GM21381 (cell line): Measurements from ENCODE around the gene PAK1.

Experiments
- ATAC-seq: cut with Tn5 transposase; IDR thresholded peaks from one replicate; pipeline ENCODE4 v1.9.1; 2021; ENCODE audit warnings: mild to moderate bottlenecking, moderate library complexity; ENCODE audit not compliant: unreplicated experiment

Gene PAK1

DNA sequence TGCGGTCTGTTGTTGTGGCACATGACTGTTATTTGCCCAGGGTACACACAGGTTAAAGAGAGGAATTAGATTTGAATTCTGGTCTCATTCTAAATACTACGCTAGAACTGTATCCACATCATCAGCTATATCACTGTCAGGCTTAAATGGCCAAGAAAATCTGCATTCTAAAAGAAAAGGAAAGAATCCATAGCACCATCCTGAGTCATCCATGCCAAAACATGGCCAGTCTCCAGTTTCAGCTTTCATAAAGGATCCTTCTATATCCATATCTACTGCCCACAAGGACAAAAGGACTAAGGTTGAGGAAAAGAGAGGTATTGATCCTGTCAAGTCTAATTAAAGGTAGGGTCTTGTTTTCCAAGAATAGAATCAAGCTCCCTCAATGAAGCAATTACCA is 98.8 kb downstream of the PAK1 start:
- no peak for ATAC-seq

DNA sequence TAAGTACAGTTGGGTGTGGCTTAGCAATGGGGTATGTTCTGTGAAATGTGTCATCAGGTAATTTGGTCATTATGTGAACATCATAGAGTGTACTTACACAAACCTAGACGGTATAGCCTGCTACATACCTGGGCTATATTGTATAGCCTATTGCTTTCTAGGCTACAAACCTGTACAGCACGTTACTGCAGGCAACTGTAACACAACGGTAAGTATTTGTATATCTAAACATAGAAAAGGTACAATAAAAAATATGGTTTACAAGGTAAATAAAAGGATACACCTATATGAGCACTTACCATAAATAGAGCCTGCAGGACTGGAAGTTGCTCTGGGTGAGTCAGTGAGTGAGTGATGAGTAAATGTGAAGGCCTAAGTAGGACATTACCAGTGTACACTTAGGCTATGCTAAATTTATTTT is 99.3 kb downstream of the PAK1 start:
- ATAC-seq, result no peak

DNA sequence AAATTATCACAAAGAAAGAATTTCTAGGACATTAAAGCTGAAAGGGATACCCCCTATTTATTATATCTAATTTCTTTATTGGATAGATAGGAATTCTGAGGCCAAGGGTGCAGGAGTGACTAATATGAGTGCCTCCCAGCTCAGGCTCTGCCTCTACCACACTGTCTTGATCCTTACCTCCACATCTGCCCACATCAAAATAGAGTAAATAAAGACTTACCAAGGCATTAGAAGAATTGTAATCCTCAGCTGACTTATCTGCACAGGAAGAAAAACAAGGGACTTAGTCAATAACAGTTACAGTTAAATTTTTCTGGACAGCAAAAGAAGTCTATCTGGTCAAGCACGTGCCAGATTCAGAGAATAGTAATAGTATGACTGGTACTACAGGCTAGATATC is 99.8 kb downstream of the PAK1 start:
- no peak for ATAC-seq

DNA sequence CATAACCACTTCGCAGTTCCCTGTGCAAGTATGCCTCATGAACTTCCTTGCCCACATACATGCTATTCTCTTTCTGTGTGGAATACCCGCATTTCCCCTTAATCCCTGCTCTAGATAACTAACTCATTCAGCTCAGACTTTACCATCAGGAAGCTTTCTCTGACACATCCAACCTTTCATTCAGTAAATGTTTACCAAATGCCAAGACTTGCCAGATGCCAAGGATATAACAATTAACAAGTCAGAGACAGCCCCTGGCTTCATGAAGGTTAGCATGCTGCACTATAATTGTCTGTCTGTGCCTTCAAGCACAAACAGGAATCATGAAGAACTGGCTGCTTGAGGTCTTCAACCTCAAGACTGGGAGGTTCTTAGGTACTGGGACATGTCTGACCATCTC is 101.2 kb downstream of the PAK1 start:
- ATAC-seq, result no peak

DNA sequence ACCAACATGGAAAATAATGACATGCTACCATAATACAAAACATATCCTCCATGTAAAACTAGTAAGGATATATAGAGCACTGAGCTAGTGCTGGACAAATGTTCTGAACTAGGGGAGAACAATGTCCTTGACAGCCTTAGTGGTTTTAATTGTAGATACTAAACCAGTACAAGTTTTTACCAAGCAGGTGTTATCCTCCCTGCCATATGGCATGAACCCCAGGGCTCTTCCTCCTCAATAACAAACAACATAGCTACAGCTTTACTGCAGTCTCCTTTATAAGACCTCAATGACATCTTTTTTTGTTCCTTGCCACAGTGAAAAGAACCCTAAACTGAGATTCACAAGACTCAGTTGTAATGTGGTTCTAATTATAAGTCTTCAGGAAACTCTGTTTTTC is 102.2 kb downstream of the PAK1 start:
- no peak for ATAC-seq

DNA sequence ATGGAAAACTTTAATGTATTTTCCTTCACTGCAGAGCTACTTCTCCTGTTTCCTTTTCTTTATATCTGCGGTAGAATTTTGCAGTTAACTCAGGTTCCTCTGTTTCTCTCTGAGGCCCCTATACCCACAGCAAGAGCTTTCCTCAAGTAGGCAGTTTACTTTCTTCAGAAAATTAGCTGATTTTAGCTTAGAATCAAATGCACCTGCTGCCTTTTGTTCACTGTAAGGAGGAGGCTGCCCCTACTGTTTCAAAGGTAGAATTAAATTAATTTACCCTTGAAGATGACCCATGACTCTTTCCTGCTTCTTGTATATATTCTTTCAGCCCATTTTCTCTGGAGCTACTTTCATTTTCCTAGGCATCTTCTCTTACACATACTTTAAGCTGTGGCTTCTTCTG is 103.7 kb downstream of the PAK1 start:
- ATAC-seq, result no peak

DNA sequence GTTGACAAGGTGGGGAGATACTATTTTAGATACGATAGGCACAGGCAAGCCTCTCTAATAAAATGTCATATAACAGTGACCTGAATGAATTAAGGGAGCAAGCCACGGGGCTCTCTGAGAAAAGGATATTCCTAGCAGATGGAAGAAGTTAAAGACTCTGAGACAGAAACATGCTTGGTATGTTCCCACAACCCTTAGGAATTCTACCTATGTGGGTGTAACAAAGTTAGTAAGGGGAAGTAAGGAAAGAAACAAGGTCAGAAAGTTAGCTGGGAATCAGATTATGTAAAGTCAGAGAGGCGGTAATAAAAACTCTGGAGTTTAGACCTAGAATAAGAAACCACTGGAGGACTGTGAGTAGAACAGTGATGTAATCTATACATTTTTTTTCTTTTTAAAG is 112.7 kb downstream of the PAK1 start:
- no peak for ATAC-seq

DNA sequence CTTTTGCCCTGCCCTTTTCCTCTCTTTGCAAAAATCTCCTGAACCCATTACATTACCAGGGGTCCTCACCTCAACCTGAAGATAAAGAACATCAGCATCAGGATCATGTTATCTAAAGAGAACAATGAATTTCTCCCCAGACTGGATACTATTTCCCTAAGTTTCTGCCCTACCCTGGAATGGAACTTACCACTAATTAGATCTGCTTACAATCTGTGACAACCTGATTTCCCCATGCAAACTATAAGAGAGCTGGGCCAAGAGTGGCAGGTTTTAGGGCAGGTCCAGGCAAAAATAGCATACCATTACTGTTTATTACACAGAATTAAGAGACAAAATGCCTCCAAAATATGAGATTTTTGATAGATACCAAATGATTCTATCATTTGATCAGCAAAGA is 114.4 kb downstream of the PAK1 start:
- no peak for ATAC-seq

DNA sequence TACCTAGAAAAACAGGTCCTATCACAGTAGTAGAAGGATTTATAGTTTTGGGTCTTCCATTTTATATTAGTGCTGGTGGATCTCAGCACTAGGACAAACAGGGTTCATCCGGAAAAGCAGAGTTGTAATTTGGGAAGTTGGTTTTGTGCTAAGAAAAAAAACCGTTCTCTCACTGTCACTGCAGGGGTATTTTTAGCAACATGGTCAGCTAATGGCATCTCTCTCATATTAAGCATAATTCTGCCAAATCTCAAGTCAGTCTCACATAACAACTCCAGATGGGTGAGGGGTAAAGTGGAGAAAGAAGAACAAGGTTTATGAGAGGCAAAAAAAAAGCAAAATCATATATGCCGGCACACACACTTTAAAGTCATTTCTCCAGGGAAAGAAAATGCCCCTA is 120.8 kb downstream of the PAK1 start:
- ATAC-seq, result no peak

DNA sequence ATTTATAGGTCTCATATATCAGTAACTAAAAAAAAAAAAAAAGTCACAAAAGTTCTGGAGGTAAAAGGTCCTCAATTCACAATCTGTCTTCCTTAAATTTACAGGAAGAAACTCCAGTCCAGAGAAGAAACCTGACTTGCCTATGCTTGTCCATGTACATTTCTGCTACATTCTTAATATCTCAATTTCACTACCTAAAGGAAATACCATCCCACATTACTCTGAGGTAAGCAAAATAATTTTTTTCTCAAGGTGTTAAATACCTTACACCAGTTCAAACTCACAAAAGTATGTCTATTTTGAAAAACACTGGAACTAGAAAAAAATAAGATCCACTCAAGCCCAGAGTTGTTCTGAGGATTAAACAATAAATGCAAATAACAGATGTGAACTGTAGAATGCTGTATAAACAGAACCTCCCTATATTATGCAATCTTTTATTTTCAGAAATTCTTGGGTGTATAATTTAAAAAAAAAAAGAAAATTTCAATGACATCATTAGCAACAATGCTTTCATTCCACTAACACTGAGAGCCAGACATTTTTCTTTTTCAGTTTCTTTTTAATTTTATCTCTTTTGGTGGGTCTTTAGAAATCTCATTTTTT is 122.5 kb downstream of the PAK1 start:
- no peak for ATAC-seq

DNA sequence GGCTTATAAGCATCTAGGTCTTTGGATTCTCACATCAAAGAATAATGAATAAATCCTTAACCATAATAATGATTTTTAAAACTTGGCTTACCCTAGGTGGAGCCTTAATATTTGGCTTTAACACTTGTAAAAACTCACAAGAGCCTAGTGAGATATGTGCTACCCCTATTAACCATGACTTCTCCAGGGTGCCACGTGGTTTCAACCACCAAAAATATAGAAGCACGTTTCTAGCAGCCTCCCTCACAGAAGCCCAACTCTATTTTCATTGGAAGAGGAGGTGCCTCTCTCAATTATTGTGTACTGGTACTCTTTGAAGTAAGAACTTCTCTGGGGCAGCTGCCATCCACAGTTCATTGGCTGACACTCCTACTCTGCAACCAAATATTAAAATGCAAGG is 125.9 kb downstream of the PAK1 start:
- no peak for ATAC-seq

DNA sequence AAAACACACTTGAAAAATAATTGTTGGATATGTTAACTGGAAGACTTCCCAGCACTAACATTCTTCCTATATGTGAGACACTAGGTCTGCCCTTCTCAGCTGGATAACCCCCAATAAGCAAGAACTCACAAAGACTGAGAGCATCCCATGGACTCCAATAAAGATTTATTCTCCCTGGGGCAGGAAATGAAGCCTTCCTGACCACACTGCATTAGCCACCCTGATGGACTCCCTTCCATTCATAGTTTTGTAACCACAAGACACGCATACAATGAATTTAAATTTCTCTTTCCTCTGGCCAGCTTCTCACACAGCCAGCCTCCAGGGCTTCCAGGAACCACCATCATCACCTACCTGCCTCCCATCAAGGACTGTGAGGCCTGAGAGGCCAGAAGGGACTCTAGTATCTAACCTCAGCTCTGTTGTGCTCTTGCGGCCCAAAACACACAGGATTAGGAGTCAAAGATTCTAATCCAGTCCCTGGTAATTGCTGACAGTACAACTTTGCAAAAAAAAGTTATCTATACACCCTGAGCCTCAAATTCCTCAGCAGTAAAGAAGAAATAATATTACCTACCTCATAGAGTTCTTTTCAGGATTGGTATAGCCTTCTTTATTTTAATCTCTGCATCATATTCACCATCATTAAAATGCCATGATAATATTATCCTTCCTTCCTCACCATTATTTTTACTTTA is 126.8 kb downstream of the PAK1 start:
- ATAC-seq, result no peak

DNA sequence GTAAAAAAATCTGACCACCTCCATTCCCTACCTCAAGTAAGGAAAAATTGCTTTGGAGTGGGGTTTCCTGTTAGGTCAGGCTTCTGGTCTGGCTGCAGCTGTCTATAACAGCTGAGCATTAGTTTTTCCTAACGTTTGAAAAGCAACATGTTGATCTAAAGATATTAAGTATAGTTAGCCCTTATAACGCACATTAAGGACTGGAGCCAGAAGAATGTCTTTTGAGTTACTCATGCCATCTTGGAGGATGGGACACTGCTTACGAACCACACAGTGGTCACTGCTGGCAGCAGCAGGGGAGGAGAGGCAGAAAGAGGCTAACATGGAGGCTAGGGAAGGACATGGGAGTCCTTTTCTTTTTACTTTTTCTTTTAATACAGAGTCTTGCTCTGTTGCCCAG is 128.3 kb downstream of the PAK1 start:
- no peak for ATAC-seq

DNA sequence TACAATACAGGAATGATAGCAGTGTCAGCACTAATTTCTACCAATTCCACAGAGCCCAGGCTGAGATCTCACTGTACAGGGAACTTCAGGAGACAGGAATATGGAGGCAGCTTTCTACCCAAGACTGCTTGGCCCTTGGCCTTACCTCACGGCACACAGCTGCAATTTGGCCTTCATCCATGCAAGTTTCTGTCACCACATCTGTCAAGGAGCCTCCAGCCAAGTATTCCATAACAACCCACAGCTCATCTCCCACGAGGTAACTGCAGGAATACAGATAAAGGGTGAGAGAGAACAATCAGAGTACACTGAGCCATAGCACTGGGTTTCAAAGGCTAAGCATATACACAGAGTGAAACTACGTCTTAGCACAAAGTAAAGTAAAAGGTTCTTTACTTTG is 133.4 kb downstream of the PAK1 start:
- no peak for ATAC-seq

DNA sequence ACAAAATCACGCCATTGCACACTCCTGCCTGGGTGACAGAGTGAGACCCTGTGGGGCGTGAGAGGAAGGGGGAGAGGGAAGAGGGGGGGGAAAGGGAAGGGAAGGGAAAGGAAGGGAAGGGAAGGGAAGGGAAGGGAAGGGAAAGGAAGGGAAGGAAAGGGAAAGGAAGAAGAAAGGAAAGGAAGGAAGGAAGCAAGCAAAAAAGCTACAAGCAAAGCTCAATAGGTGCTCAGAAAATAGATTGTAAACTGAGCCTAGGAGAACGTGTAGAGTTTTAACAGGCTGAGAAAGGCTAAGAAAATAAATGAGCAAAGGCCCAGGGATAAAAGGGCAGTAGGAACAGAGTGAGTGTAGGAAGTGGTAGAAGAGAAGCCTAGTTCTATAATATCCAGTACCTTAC is 141.6 kb downstream of the PAK1 start:
- ATAC-seq, result no peak

DNA sequence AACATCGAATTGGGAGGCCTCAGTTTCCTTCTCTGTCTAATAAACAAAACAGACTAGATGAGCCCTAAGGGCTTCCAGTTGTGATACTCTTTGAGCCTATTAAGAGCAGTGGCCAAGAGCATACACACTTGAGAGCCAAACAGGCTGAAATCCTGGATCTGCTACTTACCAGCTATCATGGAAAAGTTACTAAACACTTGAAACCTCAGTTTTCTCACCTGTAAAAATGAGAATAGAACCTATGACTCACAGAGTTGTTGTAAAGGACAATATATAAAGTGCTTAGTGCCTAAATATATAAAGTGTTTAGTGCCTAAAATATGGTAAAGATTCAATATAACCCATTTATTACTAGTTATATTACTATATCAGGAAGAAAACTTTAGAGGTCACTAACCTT is 148.7 kb downstream of the PAK1 start:
- no peak for ATAC-seq

DNA sequence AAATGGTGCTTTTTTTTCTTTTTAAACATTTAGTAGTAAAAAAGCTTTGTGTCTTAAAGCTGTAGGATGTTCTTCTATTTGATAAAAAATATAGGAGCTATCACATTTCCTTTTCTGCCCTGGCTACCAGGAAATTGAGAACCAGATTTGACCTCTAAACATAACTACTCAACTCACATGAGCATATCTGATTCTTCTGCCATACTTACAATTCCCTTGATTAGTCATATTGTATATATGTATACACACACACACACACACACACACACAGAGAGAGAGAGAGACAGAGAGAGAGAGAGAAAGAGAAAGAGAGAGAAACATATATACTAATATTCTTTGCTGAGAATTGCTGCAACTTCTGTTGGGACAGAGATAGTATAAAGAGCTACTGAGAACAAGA is 149.4 kb downstream of the PAK1 start:
- no peak for ATAC-seq

DNA sequence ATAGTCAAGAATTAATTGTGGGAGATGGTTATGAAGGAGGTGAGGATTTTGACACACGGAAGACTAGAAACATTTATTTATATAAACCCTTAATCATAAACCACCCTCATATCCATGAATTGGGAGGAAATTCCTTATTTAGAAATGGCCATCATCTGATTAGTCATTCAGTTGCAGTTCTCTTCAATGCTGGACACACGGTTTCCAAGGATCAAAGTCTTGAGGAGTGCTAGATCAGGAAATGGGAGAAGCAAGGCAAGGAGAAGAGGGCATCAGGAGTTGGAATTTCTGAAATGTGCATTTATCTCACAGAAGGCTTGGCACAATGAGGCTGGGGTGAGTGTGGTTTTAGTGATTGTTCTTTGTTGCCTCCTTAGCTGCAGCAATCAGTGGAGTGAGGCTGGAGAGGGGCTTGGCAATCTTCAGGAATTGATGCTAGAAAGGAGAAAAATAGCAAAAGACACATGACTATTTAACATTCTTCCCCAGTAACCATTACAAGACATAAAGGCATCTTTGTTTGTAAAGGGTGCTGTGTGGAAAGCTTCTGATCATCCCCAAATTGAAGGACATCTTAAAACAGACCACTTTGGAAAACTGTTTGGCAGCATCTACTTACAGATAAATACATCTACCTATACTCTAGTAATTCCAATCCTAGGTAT is 150.8 kb downstream of the PAK1 start:
- no peak for ATAC-seq

DNA sequence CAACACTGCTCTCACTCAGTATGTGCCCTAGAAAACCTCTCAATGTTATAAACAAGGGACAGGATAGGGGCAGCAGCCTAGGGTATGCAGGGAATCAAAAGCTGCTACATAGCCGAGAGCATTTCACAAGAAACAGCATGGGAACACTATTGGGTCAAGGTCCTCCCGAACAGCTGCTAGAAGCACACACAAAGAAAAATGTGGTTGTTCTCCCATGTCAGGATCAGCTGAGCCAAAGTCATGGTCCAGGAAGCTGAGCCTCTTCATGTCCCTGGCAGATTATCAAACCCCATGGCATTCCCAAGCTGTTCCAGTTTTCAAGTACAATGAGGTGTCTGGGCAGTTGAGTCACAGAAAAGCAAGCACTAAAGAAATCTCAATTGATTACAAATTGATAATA is 151.4 kb downstream of the PAK1 start:
- ATAC-seq, result no peak

DNA sequence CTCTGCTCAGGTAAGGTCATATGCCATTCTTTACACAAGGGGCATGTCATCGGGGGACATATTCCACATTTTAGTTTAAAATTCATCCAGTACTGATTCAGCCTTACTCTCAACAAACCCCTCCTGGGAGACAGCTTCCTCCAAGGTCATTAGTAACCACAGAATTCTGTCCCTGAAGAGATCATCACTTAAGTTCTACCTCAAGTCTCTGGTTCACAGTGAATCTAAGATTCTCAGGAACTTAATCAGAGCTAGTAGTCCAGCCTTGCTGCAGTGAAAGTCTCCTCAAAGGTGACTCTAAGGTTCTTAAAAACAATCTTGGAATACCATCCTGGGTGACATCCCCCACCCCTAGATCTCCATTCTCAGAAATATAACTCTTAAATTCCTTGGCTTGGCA is 153.5 kb downstream of the PAK1 start:
- no peak for ATAC-seq

DNA sequence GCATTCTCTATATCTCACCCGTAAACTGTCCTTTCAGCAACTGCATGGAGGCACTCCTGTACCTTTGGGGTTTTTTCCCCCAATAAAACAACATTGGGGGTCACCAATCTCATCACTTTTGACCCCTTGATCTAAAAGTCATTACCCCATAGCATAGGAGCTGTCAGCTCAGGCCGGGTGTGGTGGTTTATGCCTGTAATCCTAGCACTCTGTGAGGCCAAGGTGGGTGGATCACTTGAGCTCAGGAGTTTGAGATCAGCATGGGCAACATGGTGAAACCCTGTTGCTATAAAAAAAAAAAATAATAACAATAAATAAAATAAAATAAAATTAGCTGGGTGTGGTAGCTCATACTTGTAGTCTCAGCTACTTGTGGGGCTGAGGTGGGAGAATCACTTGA is 155.3 kb downstream of the PAK1 start:
- no peak for ATAC-seq

DNA sequence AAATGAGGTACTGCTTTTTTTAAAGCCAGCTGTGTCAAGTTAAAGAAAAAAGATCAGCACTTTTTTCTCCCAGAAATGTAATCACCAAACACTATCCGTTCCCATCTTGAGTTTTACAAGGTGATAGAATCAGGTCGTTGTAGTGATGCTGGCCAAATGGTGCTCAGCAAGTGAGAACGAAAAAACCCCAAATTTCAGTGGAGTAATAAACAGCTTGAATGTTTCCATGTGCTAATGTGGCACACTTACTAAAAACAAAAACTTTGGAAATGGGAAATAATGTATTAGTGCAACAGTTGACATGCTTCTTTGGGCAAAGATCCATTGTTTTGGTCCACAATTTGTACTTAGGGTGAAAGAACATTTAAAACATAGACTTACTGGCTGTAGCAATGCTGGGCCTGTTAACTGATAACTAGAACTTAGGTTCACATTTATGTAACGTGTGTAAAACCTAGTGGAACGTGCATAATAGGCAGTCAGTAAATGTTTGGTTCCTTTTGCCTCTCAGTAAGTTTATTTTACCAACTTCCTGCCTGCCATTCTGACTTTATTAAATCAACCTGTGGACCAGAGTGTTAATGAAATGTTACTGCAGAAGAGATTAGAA is 157.1 kb downstream of the PAK1 start:
- ATAC-seq, result no peak
